H1 (cell line): Measurements from ENCODE around the gene EFR3B. TPM values are rescaled to one million over a fixed set of nuclear protein-coding genes. Genes with fewer than 3 reads are reported as not detected.

Experiments
- CTCF ChIA-PET: fragments of 300-600 bp; sonication (Branson Sonifier 250); formaldehyde crosslinking; loops from one replicate; lab custom pipeline; 2021; ENCODE audit not compliant: partially characterized antibody; lab: Charles Lee
- POLR2A ChIA-PET: fragments of 300-600 bp; sonication (Branson Sonifier 250); formaldehyde crosslinking; loops from one replicate; lab custom pipeline; 2021; ENCODE audit warnings: inconsistent platforms; ENCODE audit not compliant: partially characterized antibody; lab: Charles Lee
- DNase-seq, 2 experiments: peaks; one replicate each; pipeline versions ENCODE4 v3.0.0 to v3.0.0-alpha.2; 2010 to 2022; ENCODE audit warnings: low spot score in 2 of 2, low read depth in 1 of 2, mixed read lengths in 1 of 2
- FAIRE-seq: peaks from 2 replicates; lab custom pipeline; 2011; peaks lifted over from hg19 to GRCh38; lab: Jason Lieb, UNC
- H2AFZ ChIP-seq: 2 replicates; pipeline ENCODE4 v1.8.1; 2012; ENCODE audit warnings: low read length, inconsistent platforms
- H2AK5ac ChIP-seq: 2 replicates; pipeline ENCODE4 v1.6.1; 2013; ENCODE audit warnings: low read depth, low read length
- H2BK120ac ChIP-seq: replicated peaks from 2 replicates; pipeline ENCODE3; 2013; ENCODE audit warnings: low read depth, low read length, inconsistent platforms
- H2BK12ac ChIP-seq: 2 replicates; pipeline ENCODE4 v1.6.1; 2013; ENCODE audit warnings: low read depth, low read length
- H2BK15ac ChIP-seq: 2 replicates; pipeline ENCODE4 v1.6.1; 2013; ENCODE audit warnings: low read length
- H2BK20ac ChIP-seq: 2 replicates; pipeline ENCODE4 v1.6.1; 2013; ENCODE audit warnings: low read length
- H2BK5ac ChIP-seq: 2 replicates; pipeline ENCODE4 v1.6.1; 2013; ENCODE audit warnings: low read depth, low read length
- H3K14ac ChIP-seq: 2 replicates; pipeline ENCODE4 v1.6.1; 2013; ENCODE audit warnings: inconsistent platforms; ENCODE audit not compliant: insufficient read length
- H3K18ac ChIP-seq: 2 replicates; pipeline ENCODE4 v1.6.1; 2013; ENCODE audit warnings: low read length; ENCODE audit errors: extremely low read depth
- H3K23ac ChIP-seq: 2 replicates; pipeline ENCODE4 v1.6.1; 2013; ENCODE audit warnings: inconsistent platforms; ENCODE audit not compliant: insufficient read length
- H3K23me2 ChIP-seq: 2 replicates; pipeline ENCODE4 v1.6.1; 2013; ENCODE audit warnings: low read depth, low read length
- H3K27ac ChIP-seq: 2 replicates; pipeline ENCODE4 v1.6.1; 2011; ENCODE audit warnings: low read depth, low read length, inconsistent platforms
- H3K27me3 ChIP-seq, 4 experiments: replicated peaks in 1 of 4; 1 replicate in 1 of 4; 2 replicates in 3 of 4; pipeline versions ENCODE4 v1.6.1 to v1.8.1; 2011 to 2013; ENCODE audit warnings: low read length in 3 of 4, mild to moderate bottlenecking in 3 of 4, inconsistent platforms in 2 of 4, mixed read lengths in 2 of 4, moderate library complexity in 1 of 4; ENCODE audit not compliant: control insufficient read depth in 3 of 4, insufficient read depth in 3 of 4; ENCODE audit errors: extremely low read depth in 1 of 4
- H3K36me3 ChIP-seq, 4 experiments: 2 replicates each; pipeline versions ENCODE4 v1.6.1 to v1.8.1; 2011 to 2013; ENCODE audit warnings: mild to moderate bottlenecking in 4 of 4, low read length in 3 of 4, moderate library complexity in 2 of 4, control low read depth in 1 of 4, inconsistent platforms in 1 of 4; ENCODE audit not compliant: insufficient read depth in 4 of 4, control insufficient read depth in 2 of 4
- H3K4ac ChIP-seq: replicated peaks from 2 replicates; pipeline ENCODE3; 2013; ENCODE audit warnings: low read length, low read depth, mixed read lengths, inconsistent platforms; ENCODE audit not compliant: insufficient read length
- H3K4me1 ChIP-seq, 4 experiments: replicated peaks in 1 of 4; 1 replicate in 1 of 4; 2 replicates in 3 of 4; pipeline versions ENCODE4 v1.6.1 to v1.8.1; 2011 to 2013; ENCODE audit warnings: low read length in 3 of 4, inconsistent platforms in 2 of 4, mixed read lengths in 1 of 4; ENCODE audit not compliant: insufficient read depth in 4 of 4, control insufficient read depth in 3 of 4
- H3K4me2 ChIP-seq, 2 experiments: 2 replicates each; pipeline versions ENCODE4 v1.6.1 to v1.8.1; 2011 to 2013; ENCODE audit warnings: low read depth in 2 of 2, low read length in 2 of 2, control low read depth in 1 of 2, inconsistent platforms in 1 of 2, mild to moderate bottlenecking in 1 of 2; ENCODE audit not compliant: insufficient read depth in 1 of 2
- H3K4me3 ChIP-seq, 4 experiments: fragments of 200-600, 300-600 bp in 1 of 4; sonication (generic), shearing (Covaris generic), sonication (Bioruptor Twin) in 1 of 4; 2 replicates each; pipeline versions ENCODE4 v1.5.1 to v1.8.1; 2011 to 2016; ENCODE audit warnings: low read length in 4 of 4, low read depth in 3 of 4, control low read depth in 2 of 4, inconsistent platforms in 2 of 4, mild to moderate bottlenecking in 2 of 4, mixed read lengths in 1 of 4, moderate library complexity in 1 of 4; ENCODE audit not compliant: insufficient read depth in 2 of 4; ENCODE audit errors: extremely low read depth in 1 of 4
- H3K56ac ChIP-seq: replicated peaks from 2 replicates; pipeline ENCODE3; 2013; ENCODE audit warnings: low read depth, mild to moderate bottlenecking, mixed read lengths, low read length, inconsistent platforms; ENCODE audit not compliant: insufficient read length
- H3K79me1 ChIP-seq: 2 replicates; pipeline ENCODE4 v1.6.1; 2013; ENCODE audit warnings: low read depth, low read length, control low read depth
- H3K79me2 ChIP-seq, 2 experiments: 2 replicates each; pipeline versions ENCODE4 v1.6.1 to v1.8.1; 2012 to 2013; ENCODE audit warnings: low read length in 2 of 2, mild to moderate bottlenecking in 2 of 2, inconsistent platforms in 1 of 2; ENCODE audit not compliant: insufficient read depth in 2 of 2, control insufficient read depth in 1 of 2
- H3K9ac ChIP-seq, 4 experiments: replicated peaks in 1 of 4; 1 replicate in 1 of 4; 2 replicates in 3 of 4; pipeline versions ENCODE4 v1.6.1 to v1.8.1; 2011 to 2013; ENCODE audit warnings: low read depth in 3 of 4, low read length in 3 of 4, control low read depth in 2 of 4, mild to moderate bottlenecking in 2 of 4, moderate library complexity in 2 of 4, inconsistent platforms in 1 of 4; ENCODE audit errors: extremely low read depth in 1 of 4
- H3K9me3 ChIP-seq, 2 experiments: 2 replicates each; pipeline versions ENCODE4 v1.6.1 to v1.8.1; 2012 to 2013; ENCODE audit warnings: mild to moderate bottlenecking in 2 of 2, moderate library complexity in 2 of 2, control low read depth in 1 of 2, inconsistent platforms in 1 of 2, low read depth in 1 of 2, low read length in 1 of 2, mixed read lengths in 1 of 2; ENCODE audit not compliant: insufficient read depth in 2 of 2
- H4K20me1 ChIP-seq, 2 experiments: replicated peaks in 1 of 2; 2 replicates each; pipeline versions ENCODE3 to v1.8.1; 2011 to 2013; ENCODE audit warnings: inconsistent platforms in 2 of 2, low read length in 2 of 2, mild to moderate bottlenecking in 1 of 2; ENCODE audit not compliant: insufficient read depth in 2 of 2, control insufficient read depth in 1 of 2
- H4K5ac ChIP-seq: 2 replicates; pipeline ENCODE4 v1.6.1; 2013; ENCODE audit warnings: low read length, low read depth, mixed read lengths, inconsistent platforms; ENCODE audit not compliant: insufficient read length
- H4K8ac ChIP-seq: 2 replicates; pipeline ENCODE4 v1.8.0; 2013; ENCODE audit warnings: mild to moderate bottlenecking, moderate library complexity, low read length, inconsistent platforms; ENCODE audit not compliant: insufficient read depth; ENCODE audit errors: extremely low read depth
- H4K91ac ChIP-seq: replicated peaks from 2 replicates; pipeline ENCODE3; 2013; ENCODE audit warnings: low read length, mixed read lengths, inconsistent platforms; ENCODE audit not compliant: insufficient read length
- ATF3 ChIP-seq: IDR thresholded peaks from 2 replicates; pipeline ENCODE4 v1.6.1; 2011; ENCODE audit warnings: low read depth, mild to moderate bottlenecking, low read length; ENCODE audit not compliant: insufficient read depth
- CREB1 ChIP-seq: IDR thresholded peaks from 2 replicates; pipeline ENCODE4 v1.6.1; 2012; ENCODE audit warnings: inconsistent platforms
- EGR1 ChIP-seq: IDR thresholded peaks from 2 replicates; pipeline ENCODE4 v1.6.1; 2011; ENCODE audit warnings: low read depth, low read length, borderline replicate concordance
- RAD21 ChIP-seq, 2 experiments: IDR thresholded peaks in 1 of 2; conservative IDR thresholded peaks in 1 of 2; 2 replicates each; pipeline ENCODE4 v1.6.1; 2011; ENCODE audit warnings: low read depth in 2 of 2, low read length in 2 of 2, improper control_type of control experiment in 1 of 2, inconsistent platforms in 1 of 2, mild to moderate bottlenecking in 1 of 2, moderate library complexity in 1 of 2
- SAP30 ChIP-seq: fragments of 300-600 bp; sonication (generic); IDR thresholded peaks from 2 replicates; pipeline ENCODE4 v1.7.1; 2012; ENCODE audit warnings: low read length, moderate library complexity, mild to moderate bottlenecking, inconsistent platforms; ENCODE audit not compliant: insufficient read depth, insufficient replicate concordance
- whole genome bisulfite sequencing, 2 experiments: shearing (Covaris generic) in 1 of 2; methylation state at CpG; one replicate each; pipeline versions ENCODE4 v1.1.6 to v1.1.7; 2013 to 2015; ENCODE audit warnings: low lambda C conversion rate in 2 of 2, mixed read lengths in 2 of 2, inconsistent platforms in 1 of 2, low coverage in 1 of 2, missing lambda C conversion rate in 1 of 2; ENCODE audit not compliant: insufficient replicate concordance in 2 of 2, insufficient coverage in 1 of 2, insufficient read length in 1 of 2; ENCODE audit errors: extremely low coverage in 1 of 2, missing lambda C conversion rate in 1 of 2; 5-methylcytosine and 5-hydroxymethylcytosine counted together
- polyA plus RNA-seq, 7 experiments: library from polyadenylated mRNA; depleted of rRNA in 3 of 7; stranded (reverse) in 5 of 7; unstranded in 2 of 7; fragments of >200 nt in 5 of 7; fragments of 200-250 nt in 2 of 7; gene quantifications; 1 replicate in 5 of 7; 2 replicates in 1 of 7; 4 replicates in 1 of 7; pipeline versions ENCODE4 v1.2.1 to v1.2.3, GENCODE V29; 2011 to 2013; ENCODE audit warnings: missing spikeins in 2 of 7, mixed read lengths in 2 of 7
- total RNA-seq: library from RNA; stranded (reverse); fragmentation: NEBNext Ultra II Directional; extraction: Animal tissue kit (Norgen Biotek cat#: 25700); gene quantifications from 2 replicates; pipeline ENCODE4 v1.2.1, GENCODE V29; 2021

Gene EFR3B
- total and polyA plus RNA-seq, 2 of the 8 experiments (the other 6 are each of a cell fraction or from before 2014, with no cell fraction given) = 3.4 to 9.6 TPM

- Histone ChIP-seq H2BK12ac (no peak overlapping the region), H4K5ac (no peak overlapping the region), H3K56ac (no peak overlapping the region), H3K79me1 (no peaks in the 10 kb centered on the region), H3K4me1 (peaks cover 0 to 10% (median 5%) of the 10 kb centered on the region in 4 experiments; a peak in 5 of 7 replicates), H3K4me2 (no peak overlapping the region), H3K27me3 (peaks cover 0 to 15% (median 11%) of the 10 kb centered on the region in 4 experiments; a peak in 6 of 7 replicates), H2BK120ac (no peak overlapping the region), H3K14ac (no peak overlapping the region), H2BK15ac (no peak overlapping the region), H2AK5ac (no peak overlapping the region), H3K23ac (no peak overlapping the region), H4K91ac (no peak overlapping the region), H4K20me1 (peaks cover 0 to 10% of the 10 kb centered on the region in 2 experiments), H3K9me3 (no peaks in the 10 kb centered on the region), H3K18ac (no peak overlapping the region), H3K79me2 (no peaks in the 10 kb centered on the region), H2AFZ (no peak overlapping the region), H3K23me2 (peaks cover 16% of the 10 kb centered on the region), H3K36me3 (no peaks in the 10 kb centered on the region), H3K9ac (no peak overlapping the region), H3K4me3 (no peak overlapping the region), H2BK20ac (no peak overlapping the region), H2BK5ac (no peak overlapping the region), H4K8ac (no peak overlapping the region), H3K27ac (no peak overlapping the region), H3K4ac (no peak overlapping the region)
- ChIA-PET POLR2A (interaction anchor here (0.6 kb wide), 1 partner anchor 892 kb away, joined by 3 read pairs; no protein-coding TSS in a partner anchor), CTCF (interaction anchor here (0.9 to 4.6 kb wide), 5 partner anchors 18 to 114 kb away, joined by 3 to 21 read pairs (median 3); no protein-coding TSS in a partner anchor)
- TF ChIP-seq EGR1 (no peak), RAD21 (IDR thresholded peaks at IDR 0.05 in 1 of 2, conservative IDR thresholded peaks at IDR 0.05 in 1 of 2; ENCODE audit: low read depth in 2 of 2, low read length in 2 of 2) (no peak), ATF3 (no peak), CREB1 (no peak), SAP30 (no peak)
- DNase-seq (no peak), FAIRE-seq (no peak)
- WGBS, 2 experiments = 95% methylated on average over 4 of the region's 4 CpGs; no CpG with 5 or more reads in 1 of the 2 experiments
Observed at GRCh38 chr2:25039126-25039525, 2.8 kb upstream of the EFR3B start.
